ENCODE data around the gene SUCLG1.
"Not testable (repeated sequence)": the region's sequence is repeated elsewhere in the genome, so short reads cannot be mapped to it uniquely, and the experiment has no call there.

The SUCLG1 gene

GRCh38 chr2:84483320-84483719, 24.2 kb upstream of the SUCLG1 start:
- TF ChIP-seq CTCF (IDR thresholded peaks at IDR 0.05; ENCODE audit: low read depth, low read length, missing control alignments), result no peak
- no peak for DNase-seq (ENCODE audit: extremely low read depth, low read depth)
- H3K4me3 ChIP-seq (replicated peaks; ENCODE audit: low read depth, low read length), result no peak overlapping the region

GRCh38 chr2:84482603-84483002, 23.5 kb upstream of the SUCLG1 start:
- no peak for DNase-seq (ENCODE audit: extremely low read depth, low read depth)
- H3K4me3 ChIP-seq (replicated peaks; ENCODE audit: low read depth, low read length), result no peak overlapping the region
- TF ChIP-seq CTCF (IDR thresholded peaks at IDR 0.05; ENCODE audit: low read depth, low read length, missing control alignments), result no peak

GRCh38 chr2:84481702-84482101, 22.6 kb upstream of the SUCLG1 start:
- no peak for TF ChIP-seq CTCF (IDR thresholded peaks at IDR 0.05; ENCODE audit: low read depth, low read length, missing control alignments)
- no peak overlapping the region for H3K4me3 ChIP-seq (replicated peaks; ENCODE audit: low read depth, low read length)
- no peak for DNase-seq (ENCODE audit: extremely low read depth, low read depth)

- no peak for DNase-seq (ENCODE audit: extremely low read depth, low read depth)
These were observed 19.8 kb upstream of the SUCLG1 start for GRCh38 chr2:84478867-84479266.

GRCh38 chr2:84477886-84478285, 18.8 kb upstream of the SUCLG1 start:
- no peak for TF ChIP-seq CTCF (IDR thresholded peaks at IDR 0.05; ENCODE audit: low read depth, low read length, missing control alignments)
- no peak for DNase-seq (ENCODE audit: extremely low read depth, low read depth)
- no peak overlapping the region for H3K4me3 ChIP-seq (replicated peaks; ENCODE audit: low read depth, low read length)

More at GRCh38 chr2:84478867-84479266, 19.8 kb upstream of the SUCLG1 start:
- H3K4me3 ChIP-seq (replicated peaks; ENCODE audit: low read depth, low read length), result no peak overlapping the region
- TF ChIP-seq CTCF (IDR thresholded peaks at IDR 0.05; ENCODE audit: low read depth, low read length, missing control alignments), result no peak

- no peak for DNase-seq (ENCODE audit: extremely low read depth, low read depth)
- no peak for TF ChIP-seq CTCF (IDR thresholded peaks at IDR 0.05; ENCODE audit: low read depth, low read length, missing control alignments)
- no peak overlapping the region for H3K4me3 ChIP-seq (replicated peaks; ENCODE audit: low read depth, low read length)
These were observed 15.1 kb upstream of the SUCLG1 start for GRCh38 chr2:84474176-84474575.

- no peak for DNase-seq (ENCODE audit: extremely low read depth, low read depth)
- no peak for TF ChIP-seq CTCF (IDR thresholded peaks at IDR 0.05; ENCODE audit: low read depth, low read length, missing control alignments)
- no peak overlapping the region for H3K4me3 ChIP-seq (replicated peaks; ENCODE audit: low read depth, low read length)
These were observed 13.9 kb upstream of the SUCLG1 start for GRCh38 chr2:84472856-84473565.

GRCh38 chr2:84472423-84472822, 13.3 kb upstream of the SUCLG1 start:
- not testable (repeated sequence) for H3K4me3 ChIP-seq (replicated peaks; ENCODE audit: low read depth, low read length); DNase-seq (ENCODE audit: extremely low read depth, low read depth)
